IPS DF 4.7 (cell line): ENCODE measurements around the gene TSEN15.

Experiments
- DNase-seq: peaks from one replicate; pipeline ENCODE4 v3.0.0-alpha.2; 2013; ENCODE audit warnings: low spot score; ENCODE audit errors: extremely low read depth

TSEN15 gene

DNA sequence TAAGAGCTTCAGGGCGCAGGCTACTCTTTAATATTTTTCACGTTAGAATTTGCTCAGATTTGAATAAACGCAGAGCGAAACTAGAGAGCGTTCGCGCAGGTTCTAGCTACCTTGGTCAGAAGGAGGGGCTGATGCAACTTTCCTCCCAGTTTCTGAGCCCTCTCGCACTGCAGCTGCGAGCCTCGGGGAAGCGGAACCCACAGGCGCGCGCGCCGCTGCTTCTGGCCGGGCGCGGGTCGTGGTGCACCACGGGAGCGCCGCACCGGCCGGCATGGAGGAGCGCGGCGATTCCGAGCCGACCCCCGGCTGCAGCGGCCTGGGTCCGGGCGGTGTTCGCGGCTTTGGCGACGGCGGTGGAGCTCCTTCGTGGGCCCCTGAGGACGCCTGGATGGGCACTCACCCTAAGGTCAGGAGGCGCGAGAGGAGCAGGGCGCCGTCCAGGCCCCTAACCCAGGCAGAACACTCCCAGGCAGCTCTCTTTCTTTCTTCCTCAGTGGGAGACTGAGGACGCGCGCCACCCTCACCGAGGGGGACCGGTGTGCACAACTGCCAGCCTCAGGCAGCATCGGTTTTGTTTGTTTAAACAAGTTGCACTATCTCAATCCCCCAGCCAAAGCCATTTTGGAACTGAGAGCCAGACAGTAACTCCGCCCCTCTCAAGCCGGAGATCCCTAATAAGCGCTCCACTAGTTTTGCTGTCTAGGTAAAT lies at the start of gene TSEN15:
Gene TSEN15 (plus strand): TSS at position 246 of the 709 bp plus-strand sequence. CDS start 26 bp downstream, at position 272.
- DNase-seq = no peak

DNA sequence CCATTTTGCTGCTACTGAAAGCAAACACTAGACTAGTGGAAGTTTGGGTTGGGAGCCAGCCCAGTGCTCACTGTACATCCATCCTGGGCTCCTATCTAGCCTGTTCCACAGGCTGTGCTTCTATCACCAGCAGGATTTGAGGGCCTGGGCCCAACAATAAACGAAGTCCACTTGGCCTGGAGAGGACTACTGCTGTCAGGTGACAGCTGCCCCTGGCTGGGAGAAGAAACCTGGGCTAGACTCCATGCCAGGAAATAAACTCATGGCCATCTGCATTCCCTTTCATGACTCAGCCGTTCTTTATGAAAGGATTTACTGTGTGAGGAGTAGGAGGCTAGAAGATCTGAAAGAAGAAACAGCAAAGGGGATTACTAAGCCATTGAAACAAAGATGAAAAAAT lies 49.5 kb upstream of the TSEN15 start:
- DNase-seq = no peak

DNA sequence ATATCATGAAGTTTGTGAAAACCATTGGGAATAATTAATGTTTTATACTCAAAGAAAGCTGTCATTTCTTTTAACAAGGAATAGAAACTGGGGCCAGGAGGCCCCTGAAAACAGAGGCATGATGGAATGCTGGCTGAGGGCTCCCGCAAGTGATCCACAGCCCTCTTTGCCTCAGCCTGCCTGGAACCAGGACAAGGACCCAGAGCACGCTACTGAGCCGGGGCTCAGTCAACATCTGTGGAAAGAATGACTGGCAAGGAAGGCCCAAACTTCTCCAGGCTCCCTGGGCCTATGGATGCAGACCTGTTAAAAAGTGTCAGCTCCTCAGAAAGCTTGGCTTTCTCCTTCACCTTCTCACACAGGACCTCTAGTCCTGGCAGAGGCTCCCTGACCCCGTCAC lies 46.6 kb upstream of the TSEN15 start:
- DNase-seq = no peak

DNA sequence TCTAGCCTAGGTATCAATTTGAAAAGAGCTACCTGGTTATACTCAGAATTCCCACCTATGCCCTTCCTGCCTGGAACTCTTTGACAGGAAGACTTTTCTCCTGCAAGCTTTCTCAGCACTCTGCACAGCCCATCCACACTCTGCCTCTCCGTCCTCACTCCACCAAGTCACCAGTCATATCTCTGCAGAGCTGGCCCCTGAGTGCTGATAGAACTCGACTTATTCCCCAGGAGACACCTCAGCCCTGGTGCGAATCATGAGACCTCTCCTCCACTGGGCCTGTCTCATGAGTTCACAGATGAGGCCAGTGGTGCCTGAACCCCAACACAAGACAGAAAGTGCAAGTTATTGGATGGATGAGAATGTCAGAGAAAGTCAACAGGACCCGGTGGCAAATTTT lies 46.0 kb upstream of the TSEN15 start:
- DNase-seq = no peak

DNA sequence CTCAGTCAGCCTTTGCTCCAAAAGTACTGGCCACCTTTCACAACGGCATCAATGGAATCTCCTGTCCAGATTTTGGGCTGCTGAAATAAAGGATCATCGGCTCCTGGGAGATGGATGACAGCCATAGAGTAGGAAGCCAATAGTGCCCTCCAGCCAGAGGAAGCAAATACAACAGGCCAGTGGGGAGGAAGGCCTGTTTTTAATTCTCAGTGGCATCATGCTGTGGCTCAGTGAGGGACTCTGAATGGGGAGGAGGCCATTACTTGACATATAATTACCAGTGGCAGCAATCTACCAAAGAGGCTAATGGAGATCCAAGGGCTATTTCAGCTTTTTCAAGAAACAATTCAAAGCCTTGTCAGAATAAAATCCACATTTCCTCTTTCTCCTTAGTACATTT lies 40.7 kb upstream of the TSEN15 start:
- no peak for DNase-seq

DNA sequence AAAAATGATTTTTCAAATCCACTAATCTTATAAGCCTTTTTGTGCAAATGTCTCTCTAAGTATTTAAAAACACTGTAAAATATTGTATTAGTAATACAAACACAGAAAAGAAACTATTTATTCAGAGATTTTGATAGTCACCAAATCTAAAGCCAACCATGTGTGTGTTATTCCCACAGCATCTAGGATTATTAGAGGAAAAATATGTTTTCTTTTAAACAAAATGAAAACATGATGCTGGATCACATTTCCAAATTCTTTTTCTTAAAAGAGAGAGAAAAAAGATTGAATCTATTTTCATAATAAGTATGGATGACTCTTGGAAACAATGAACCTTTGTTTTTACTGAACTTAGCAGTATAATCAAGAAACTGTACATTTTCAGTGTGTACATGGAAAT lies 39.3 kb upstream of the TSEN15 start:
- DNase-seq = no peak

DNA sequence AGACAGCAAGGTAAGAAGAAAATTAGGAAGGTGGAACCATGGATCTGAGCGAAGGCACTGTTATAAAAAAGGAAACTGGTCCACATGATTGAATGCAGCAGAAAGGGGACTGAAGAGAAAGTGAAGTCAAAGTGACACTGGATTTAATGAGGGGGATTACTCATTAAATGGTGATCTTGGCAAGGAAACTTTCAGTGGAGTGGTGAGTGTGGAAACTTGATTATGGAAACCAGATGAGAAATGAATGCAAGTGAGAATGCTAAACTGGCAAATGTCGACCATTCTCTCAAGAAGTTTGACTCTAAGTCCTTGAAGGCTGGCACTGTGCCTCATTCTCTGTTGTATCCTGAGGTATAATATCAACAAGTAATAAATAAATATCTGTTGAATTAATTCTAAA lies 37.3 kb upstream of the TSEN15 start:
- DNase-seq = no peak

DNA sequence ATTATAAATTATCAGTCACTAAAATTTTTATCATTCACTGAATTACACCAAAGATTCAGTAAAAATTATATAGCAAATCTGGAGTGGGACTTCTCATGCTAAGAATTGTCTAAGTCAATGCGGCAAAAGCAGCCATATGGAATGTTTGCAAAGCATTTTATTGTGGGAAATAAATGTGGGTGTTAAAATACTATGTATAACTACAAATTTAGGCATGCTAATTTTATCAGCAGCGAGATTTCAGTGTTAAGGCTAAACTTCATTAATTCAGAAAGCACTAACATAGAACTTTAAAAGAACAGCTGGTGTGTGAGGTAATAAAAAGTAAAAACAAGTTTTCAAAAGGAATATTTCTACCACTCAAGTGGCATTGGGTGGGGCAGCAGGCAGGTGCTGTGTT lies 35.4 kb upstream of the TSEN15 start:
- DNase-seq = no peak

DNA sequence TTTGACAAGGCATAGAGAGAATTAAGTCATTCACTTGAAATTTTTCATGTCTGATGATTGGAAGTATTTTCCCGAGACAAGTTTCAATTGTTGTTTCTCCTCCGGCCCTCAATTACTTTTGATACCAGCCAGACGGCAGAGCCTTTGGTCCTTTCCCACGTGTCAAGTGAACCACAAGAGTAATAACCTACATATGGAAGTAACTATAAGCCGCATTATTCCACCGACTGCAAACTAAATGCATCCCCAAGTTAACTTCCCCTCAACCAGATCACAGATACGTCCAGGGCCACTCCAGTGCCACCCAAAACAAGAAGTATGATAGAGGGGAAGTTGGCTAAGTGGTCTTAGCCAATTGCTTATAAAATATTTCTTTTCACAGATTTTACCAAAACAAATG lies 34.2 kb upstream of the TSEN15 start:
- DNase-seq = no peak

DNA sequence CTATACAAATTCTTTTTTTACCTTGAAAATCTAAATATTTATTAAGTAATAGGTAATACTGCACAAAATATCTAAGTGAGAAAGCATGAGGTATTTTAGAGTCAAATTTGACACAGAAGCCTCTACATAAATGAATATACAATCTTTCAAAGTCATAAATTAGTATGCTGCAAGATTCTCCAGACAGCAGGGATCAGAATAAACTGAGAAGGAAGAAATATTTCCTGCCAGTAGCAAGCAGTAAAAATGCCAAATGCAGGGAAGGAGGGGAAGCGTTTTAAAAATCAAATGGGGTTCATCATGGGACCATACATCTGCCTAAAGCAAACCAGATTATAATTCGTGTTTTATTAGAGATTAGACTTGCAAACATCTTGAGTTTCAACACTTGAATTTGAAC lies 32.9 kb upstream of the TSEN15 start:
- DNase-seq = no peak

DNA sequence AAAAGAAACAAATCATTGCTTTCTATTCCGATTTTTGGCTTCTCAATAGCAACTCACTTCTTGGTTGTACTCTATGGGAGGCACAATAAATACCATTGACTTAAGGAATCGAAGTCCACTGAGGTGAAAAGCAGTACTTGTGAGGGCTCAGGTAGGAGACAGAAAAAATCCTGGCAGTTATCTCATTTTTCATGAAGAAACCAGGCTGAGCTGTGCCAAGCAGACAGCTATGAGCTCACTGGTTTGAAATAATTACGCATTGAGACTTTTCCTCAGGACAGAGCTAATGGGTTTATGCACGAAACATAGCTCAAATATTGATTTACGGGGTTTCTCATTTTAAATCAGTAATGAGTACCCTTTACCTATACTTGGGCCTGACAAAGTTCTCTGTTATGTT lies 32.5 kb upstream of the TSEN15 start:
- no peak for DNase-seq

DNA sequence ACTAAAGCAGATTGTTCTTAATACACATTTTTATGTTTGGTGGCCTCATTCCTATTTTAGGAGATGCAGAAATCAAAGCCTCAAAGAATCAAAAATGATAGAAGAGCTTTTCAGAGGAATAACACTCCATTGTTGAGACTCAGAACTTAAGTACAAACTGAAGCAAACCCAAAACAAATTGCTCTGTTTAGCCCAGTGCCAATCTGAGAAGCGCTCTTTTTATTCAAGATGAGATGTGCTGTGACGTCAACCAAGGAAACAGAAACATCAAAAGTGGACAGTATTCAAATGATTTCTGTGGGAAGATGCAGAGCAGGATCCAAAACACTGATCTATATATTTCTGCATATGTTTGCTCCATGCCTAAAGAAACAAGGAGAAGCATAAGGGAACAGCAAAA lies 32.0 kb upstream of the TSEN15 start:
- no peak for DNase-seq

DNA sequence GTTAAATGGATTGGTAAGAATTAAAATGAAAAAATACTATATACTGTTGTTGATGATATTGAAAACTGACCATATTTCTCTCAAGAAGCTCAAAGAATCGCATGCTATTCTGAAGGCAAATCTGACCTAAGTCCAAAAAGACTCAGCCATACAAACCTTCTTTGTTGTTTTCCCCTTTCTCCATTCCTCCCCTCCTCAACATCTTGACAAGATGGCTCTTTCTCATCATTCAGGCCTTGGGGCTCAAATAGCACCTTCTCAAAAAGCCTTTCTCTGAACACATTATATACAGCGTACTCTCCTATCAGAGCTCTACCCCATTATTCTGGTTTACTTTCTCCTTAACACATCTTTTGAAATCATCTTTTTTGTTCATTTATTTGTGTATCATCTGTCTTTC lies 31.2 kb upstream of the TSEN15 start:
- no peak for DNase-seq

DNA sequence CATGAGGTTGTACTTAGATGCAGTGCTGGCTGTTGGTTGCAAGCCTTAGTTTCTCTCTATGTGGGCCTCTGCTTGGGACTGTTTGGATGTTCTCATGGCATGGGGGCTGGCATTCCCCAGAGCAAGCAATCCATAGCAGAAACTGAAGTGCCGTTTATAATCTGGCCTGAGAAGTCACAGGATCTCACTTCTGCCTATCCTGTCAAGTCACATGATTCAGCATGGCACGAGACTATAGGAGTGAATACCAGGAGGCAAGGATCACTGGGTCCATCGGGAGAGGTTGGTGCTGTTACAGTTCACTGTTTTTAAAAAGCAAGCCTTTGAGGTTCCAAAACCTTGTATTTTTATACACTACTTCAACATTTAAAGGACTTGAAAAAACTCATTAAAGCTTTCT lies 30.7 kb upstream of the TSEN15 start:
- DNase-seq = no peak

DNA sequence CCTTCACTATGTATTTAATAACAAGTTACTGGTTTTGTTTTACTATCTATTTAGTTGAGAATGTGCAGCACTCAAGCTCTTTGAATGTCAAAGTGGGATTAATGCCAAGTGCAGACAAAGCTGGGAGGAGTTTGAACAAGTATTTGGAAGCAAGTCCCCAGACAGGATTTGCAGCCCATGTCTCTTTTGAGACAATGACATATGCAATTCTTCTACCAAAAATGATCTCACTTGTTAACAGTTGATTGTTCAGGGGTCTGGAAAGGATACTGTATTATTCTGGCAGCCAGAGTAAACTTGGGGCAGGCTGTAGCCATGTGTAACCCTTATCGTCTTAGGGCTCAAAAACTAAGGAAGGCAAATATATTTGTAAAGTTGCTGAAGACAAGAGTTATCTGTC lies 29.8 kb upstream of the TSEN15 start:
- DNase-seq = no peak

DNA sequence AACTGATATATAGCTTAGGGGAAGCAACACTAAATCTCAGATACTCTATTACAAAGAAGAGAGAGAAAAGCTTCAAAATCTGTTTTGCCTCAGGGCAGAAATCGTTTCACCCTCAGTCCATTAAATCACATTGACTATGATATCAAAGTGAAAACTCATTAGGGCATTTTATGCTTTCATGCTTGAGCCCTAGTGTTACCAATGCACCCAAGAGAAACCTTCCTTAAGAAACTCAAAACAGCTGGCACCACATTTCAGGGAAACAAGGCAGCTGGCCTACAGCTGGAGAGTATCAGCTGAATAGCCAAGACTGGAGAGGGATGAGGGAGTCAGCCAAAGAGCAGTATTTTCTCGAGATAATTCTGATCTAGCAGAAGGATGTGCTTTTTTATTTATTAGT lies 28.9 kb upstream of the TSEN15 start:
- DNase-seq = no peak

DNA sequence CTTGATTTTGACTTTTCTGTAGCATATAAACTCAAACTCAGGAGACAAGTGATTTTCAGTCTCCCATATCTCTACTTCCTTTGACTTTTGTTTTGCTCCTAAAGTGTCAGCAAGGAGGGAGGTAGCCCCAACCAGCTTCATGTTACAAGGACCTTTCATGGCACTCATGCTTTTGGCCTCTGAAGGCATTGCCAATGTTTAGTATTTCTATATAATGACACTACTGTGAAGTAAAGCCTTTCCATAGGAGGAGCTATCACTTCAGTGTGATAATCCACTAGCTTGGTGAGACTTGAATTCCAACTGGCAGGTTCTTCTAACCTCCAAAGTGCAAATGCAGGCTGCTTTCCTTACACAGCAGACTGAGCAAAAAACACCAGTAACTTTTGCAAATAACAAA lies 28.4 kb upstream of the TSEN15 start:
- DNase-seq = no peak

DNA sequence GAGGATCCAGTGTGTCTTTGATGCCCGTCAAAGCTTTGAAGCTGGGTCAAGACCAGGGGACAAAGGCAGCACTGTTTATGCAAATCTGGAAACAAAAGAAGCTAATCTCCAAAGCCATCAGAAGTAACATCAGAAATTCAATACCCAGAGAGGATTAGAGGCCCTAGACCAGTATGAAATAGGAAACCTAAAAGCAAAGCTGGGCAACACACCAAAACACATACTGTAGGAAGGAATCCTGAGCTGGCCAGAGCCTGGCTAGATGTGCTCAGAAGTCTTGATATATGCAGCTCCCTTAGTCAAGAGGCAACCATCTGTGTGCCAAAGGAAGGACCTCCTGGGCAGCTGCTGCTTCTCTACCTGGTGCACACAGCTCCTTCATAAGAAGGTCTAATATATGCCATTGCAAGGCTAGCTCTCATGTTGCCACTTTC lies 26.3 kb upstream of the TSEN15 start:
- DNase-seq = no peak

DNA sequence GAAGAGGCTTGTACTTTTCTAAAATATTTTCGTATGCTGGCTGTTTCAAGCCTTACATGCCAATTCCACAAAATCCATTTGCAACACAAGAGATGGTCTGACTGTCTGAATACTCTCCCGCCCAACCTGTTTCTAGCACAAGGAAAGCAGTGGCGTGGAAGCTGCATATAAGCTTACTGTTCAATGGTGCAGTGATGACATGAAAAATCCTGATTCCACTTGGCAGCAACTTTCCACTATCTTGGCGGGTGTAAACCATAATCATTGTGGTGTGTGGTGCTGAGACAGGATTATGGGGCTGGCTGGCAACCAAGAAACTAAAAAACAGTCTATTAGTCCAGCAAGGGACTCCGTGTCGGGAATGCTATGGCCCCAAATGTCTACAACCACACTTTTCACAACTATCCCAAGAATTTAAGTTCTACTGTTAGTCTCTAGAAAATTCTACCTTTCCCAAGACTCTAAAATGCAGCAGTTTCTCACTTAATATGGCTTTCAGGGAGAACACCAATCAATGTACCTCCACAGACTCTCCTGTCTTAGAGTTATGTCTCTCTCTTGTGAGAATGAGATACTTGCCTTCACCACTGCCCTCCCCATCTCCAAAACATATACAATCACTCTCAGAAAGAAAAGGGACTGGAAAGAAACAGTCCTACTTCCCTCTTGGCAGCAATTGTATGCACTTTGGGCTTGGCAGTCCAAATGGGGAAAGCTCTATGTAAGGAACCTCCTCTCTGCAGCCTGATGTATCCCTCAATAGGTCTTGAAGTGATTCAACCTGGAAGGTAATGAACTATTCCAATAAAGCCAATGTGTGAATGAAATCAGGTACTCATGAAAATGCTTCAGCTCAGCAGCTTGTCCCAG lies 23.5 kb upstream of the TSEN15 start:
- DNase-seq = no peak

DNA sequence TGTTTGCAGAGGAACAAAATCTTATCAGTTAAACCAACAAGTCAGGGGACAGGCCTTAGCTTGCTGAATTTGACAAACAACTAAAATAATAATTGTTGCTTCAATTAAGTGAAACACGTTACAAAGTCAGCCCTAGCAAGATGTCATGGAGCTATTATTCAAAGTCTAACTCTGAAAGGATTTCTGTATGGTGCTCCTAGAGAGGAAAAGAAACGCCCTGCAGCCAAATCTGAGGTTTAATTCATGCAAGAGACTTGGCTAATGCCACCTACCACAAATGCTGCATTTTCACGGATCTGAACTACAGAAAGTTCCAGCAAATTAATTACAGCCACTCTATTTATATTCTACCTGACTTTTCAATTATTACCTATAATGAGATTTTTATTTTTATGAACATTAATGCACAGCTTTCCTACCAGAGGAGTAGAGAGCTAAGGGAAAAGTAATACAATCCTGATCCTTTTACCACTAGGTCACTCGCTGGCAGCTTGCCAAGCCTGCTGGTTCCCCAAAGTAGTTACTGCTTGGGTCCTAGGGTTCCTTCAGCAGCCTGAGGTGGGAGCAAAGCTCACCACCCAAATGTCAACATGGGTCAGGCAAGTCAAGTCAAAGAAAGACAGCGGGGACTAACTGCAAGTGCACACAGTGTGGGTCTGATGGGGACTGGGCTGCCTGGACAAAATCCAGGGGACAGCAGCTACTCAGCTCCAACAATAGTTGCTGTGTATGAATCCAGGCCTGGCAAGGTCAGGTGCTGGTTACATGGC lies 22.5 kb upstream of the TSEN15 start:
- DNase-seq = no peak

DNA sequence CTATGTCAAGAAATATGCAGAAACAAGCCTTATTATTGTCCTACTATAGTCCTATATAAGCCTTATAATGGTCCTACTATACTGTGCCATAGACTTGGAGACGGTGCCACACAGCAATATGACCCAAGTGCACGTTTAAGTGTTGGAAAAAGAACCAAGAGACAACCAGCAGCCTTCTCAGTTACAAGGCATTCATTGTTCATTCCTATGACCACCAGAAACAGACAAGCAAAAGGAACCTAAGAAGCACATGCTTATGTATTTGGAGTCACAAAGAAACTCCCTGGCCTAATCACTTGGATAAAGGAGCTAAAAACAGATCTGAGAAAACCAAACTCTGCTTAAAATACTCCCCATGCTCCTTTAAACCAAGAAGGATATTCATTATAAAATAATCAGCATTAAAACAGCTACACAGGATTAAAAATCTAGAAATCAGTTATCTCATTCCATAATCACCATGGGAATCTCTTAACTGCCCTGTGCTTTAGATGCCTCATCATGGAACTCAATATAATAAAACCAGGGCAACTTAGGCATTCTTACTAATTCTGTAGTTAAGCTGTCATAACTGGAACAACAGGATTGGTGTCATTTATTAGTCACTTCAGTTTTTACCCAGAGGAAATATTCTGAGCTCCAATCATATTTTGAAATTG lies 21.0 kb upstream of the TSEN15 start:
- DNase-seq = no peak

DNA sequence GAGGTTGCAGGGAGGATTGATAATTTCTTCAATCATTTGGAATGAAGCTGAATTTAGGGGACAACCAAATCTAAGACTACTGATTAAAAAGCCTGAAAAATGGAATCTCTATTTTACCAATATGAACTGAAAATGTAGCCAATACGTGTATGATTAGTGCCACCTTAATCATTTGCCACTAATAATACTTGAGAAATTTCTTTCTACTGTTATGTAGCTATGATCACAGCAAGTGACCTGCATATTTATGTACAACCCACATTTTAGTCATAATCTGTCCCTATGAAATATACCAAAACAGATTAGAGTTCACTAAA lies 20.5 kb upstream of the TSEN15 start:
- no peak for DNase-seq
